Ishikawa (cell line): Measurements from ENCODE around the gene SNX21.

Source experiments
- CEBPB ChIP-seq: IDR thresholded peaks from 2 replicates; pipeline ENCODE4 v1.6.1; 2012
- CREB1 ChIP-seq: IDR thresholded peaks from 2 replicates; pipeline ENCODE4 v1.6.1; 2012; ENCODE audit warnings: low read depth
- EGR1 ChIP-seq: IDR thresholded peaks from 2 replicates; pipeline ENCODE4 v1.6.1; 2012
- EP300 ChIP-seq: IDR thresholded peaks from 2 replicates; pipeline ENCODE4 v1.6.1; 2012; ENCODE audit warnings: borderline replicate concordance
- FOXM1 ChIP-seq: IDR thresholded peaks from 2 replicates; pipeline ENCODE4 v1.6.1; 2012; ENCODE audit warnings: low read depth, borderline replicate concordance
- MAX ChIP-seq: IDR thresholded peaks from 2 replicates; pipeline ENCODE4 v1.6.1; 2012
- RAD21 ChIP-seq: IDR thresholded peaks from 2 replicates; pipeline ENCODE4 v1.6.1; 2012; ENCODE audit warnings: low read depth
- REST ChIP-seq: IDR thresholded peaks from 2 replicates; pipeline ENCODE4 v1.6.1; 2012; ENCODE audit warnings: low read depth, mild to moderate bottlenecking
- TAF1 ChIP-seq: IDR thresholded peaks from 2 replicates; pipeline ENCODE4 v1.6.1; 2012; ENCODE audit warnings: low read depth, mild to moderate bottlenecking
- TEAD4 ChIP-seq: IDR thresholded peaks from 2 replicates; pipeline ENCODE4 v1.6.1; 2012

GRCh38 chr20:45861221-45862075 is 27.8 kb downstream of the SNX21 start:
- no peak for TF ChIP-seq TAF1
- TF ChIP-seq MAX: no peak
- TF ChIP-seq REST: no peak
- no peak for TF ChIP-seq EGR1
- TF ChIP-seq EP300: no peak
- TF ChIP-seq CREB1: no peak
- no peak for TF ChIP-seq FOXM1
- no peak for TF ChIP-seq RAD21
- TF ChIP-seq CEBPB: no peak
- TF ChIP-seq TEAD4: no peak
